Bronchial epithelial cell (primary cell): ENCODE measurements around the gene FICD. TPM values are rescaled to one million over a fixed set of nuclear protein-coding genes. Genes with fewer than 3 reads are reported as not detected.
"Not testable (repeated sequence)": the region's sequence is repeated elsewhere in the genome, so short reads cannot be mapped to it uniquely, and the experiment has no call there.

Experiments
- DNase-seq: peaks from one replicate; pipeline ENCODE4 v3.0.0-alpha.2; 2010; ENCODE audit warnings: low read depth
- FAIRE-seq: peaks from 2 replicates; lab custom pipeline; 2011; peaks lifted over from hg19 to GRCh38; lab: Jason Lieb, UNC
- H3K27me3 ChIP-seq: 2 replicates; pipeline ENCODE4 v1.5.1; 2011; ENCODE audit warnings: low read length; ENCODE audit not compliant: control insufficient read depth, insufficient read depth
- H3K36me3 ChIP-seq: 2 replicates; pipeline ENCODE4 v1.5.1; 2011; ENCODE audit warnings: low read length; ENCODE audit not compliant: control insufficient read depth, insufficient read depth
- H3K4me3 ChIP-seq: 2 replicates; pipeline ENCODE4 v1.5.1; 2011; ENCODE audit warnings: mild to moderate bottlenecking, low read depth, low read length, control low read depth
- total RNA-seq: library from RNA; depleted of rRNA; stranded (reverse); fragments of >200 nt; gene quantifications from 2 replicates; pipeline ENCODE4 v1.2.1, GENCODE V29; 2014
- TF ChIP-seq, protein P1 (sequence below): IDR thresholded peaks from 2 replicates; pipeline ENCODE4 v1.5.1; 2011; ENCODE audit warnings: mild to moderate bottlenecking, moderate library complexity, low read length, control low read depth, inconsistent platforms; ENCODE audit not compliant: insufficient read depth, severe bottlenecking

Gene FICD
- total RNA-seq, 1 donor from 2014 or later = 11.6 TPM

GRCh38 chr12:108547686-108548085, 32.6 kb downstream of the FICD start:
- peaks cover 14% of the 10 kb centered on the region for H3K36me3 ChIP-seq
- peak; percentile 43 for FAIRE-seq
- no peak overlapping the region for H3K4me3 ChIP-seq
- TF ChIP-seq, protein P1, sequence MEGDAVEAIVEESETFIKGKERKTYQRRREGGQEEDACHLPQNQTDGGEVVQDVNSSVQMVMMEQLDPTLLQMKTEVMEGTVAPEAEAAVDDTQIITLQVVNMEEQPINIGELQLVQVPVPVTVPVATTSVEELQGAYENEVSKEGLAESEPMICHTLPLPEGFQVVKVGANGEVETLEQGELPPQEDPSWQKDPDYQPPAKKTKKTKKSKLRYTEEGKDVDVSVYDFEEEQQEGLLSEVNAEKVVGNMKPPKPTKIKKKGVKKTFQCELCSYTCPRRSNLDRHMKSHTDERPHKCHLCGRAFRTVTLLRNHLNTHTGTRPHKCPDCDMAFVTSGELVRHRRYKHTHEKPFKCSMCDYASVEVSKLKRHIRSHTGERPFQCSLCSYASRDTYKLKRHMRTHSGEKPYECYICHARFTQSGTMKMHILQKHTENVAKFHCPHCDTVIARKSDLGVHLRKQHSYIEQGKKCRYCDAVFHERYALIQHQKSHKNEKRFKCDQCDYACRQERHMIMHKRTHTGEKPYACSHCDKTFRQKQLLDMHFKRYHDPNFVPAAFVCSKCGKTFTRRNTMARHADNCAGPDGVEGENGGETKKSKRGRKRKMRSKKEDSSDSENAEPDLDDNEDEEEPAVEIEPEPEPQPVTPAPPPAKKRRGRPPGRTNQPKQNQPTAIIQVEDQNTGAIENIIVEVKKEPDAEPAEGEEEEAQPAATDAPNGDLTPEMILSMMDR = no peak
- H3K27me3 ChIP-seq = no peaks in the 10 kb centered on the region
- no peak for DNase-seq

GRCh38 chr12:108548954-108549521, 34.0 kb downstream of the FICD start:
- DNase-seq (no peak), FAIRE-seq (no peak)
- Histone ChIP-seq H3K27me3 (no peaks in the 10 kb centered on the region), H3K36me3 (peaks cover 13% of the 10 kb centered on the region), H3K4me3 (no peak overlapping the region)
- TF ChIP-seq, protein P1 = no peak

DNA sequence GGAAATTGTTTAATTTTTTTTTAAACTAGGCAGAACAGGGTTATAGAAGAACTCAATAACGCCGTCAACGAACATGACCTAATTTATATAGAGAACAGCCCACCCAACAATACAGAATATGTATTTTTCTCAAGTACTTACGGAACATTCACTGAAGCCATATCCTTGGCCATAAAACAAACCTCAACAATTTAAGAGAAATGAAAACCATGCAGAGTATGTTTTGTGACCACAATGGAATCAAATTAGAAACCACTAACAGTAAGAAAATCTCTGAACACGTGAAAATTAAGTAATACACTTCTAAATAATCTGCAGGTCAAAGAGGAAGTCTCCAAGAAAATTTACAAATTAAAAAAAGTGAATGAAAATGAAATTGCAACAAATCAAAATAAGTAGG, 36.5 kb downstream of the FICD start:
- DNase-seq (no peak), FAIRE-seq (no peak)
- H3K4me3 ChIP-seq = no peak overlapping the region
- TF ChIP-seq, protein P1 = no peak
- peaks cover 7% of the 10 kb centered on the region for H3K36me3 ChIP-seq
- H3K27me3 ChIP-seq = no peaks in the 10 kb centered on the region

- Histone ChIP-seq H3K27me3 (no peaks in the 10 kb centered on the region), H3K36me3 (peaks cover 8% of the 10 kb centered on the region), H3K4me3 (no peak overlapping the region)
- FAIRE-seq = no peak
- TF ChIP-seq, protein P1 = no peak
- DNase-seq = no peak
These were observed 38.7 kb downstream of the FICD start for GRCh38 chr12:108553799-108554198.

DNA sequence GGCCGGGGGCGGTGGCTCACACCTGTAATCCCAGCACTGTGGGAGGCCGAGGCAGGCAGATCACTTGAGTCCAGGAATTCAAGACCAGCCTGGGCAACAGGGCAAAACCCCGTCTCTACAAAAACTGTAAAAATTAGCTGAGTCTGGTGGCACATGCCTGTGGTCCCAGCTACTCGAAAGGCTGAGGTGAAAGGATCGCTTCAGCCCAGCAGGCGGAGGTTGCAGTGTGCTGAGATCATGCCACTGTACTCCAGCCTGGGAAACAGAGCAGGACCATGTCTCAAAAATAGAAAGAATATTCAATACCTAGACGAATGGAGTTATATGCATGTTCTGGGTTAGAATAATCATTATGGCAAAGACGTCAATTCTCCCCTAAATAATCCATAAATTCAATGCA, 40.3 kb downstream of the FICD start:
- H3K36me3 ChIP-seq, DNase-seq, H3K4me3 ChIP-seq, H3K27me3 ChIP-seq, FAIRE-seq: not testable (repeated sequence)

DNA sequence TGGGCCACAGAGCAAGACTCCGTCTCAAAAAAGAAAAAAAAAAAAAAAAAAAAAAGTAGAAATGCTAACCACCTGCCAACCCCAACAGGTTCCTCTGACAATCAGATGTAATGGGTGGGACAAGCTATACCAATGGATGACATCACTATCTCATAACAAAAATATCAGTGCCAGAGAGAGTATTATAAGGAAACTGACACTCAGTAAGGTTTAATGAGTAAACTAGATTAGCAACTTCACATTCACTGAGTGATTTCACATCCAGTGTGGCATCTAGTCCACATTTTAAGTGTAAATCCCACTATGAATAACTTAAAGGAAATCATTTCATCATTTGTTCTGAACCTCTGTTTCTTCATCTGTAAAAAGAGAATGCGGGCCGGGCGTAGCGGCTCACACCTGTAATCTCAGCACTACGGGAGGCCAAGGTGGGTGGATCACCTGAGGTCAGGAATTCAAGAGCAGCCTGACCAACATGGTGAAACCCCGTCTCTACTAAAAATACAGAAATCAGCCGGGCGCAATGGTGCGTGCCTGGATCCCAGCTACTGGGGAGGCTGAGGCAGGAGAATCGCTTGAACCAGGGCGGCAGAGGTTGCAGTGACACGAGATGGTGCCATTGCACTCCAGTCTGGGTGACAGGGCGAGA, 44.1 kb downstream of the FICD start:
- Histone ChIP-seq H3K27me3 (no peaks in the 10 kb centered on the region), H3K36me3 (peaks cover 6% of the 10 kb centered on the region), H3K4me3 (no peak overlapping the region)
- TF ChIP-seq, protein P1 = no peak
- DNase-seq (no peak), FAIRE-seq (no peak)
